ENCODE results near the gene CCDC116.

GRCh38 chr22:21605887-21606564, 26.5 kb upstream of the CCDC116 start:
- TF ChIP-seq EZH2 (IDR thresholded peaks at IDR 0.05; ENCODE audit: borderline replicate concordance), result no peak
- TF ChIP-seq CTCF (IDR thresholded peaks at IDR 0.05; ENCODE audit: poor library complexity), result no peak

Data from hepatocyte (in vitro differentiated cells).